Endodermal cell (in vitro differentiated cells): ENCODE results near the gene PARD6G. TPM values are rescaled to one million over a fixed set of nuclear protein-coding genes. Genes with fewer than 3 reads are reported as not detected.

ENCODE experiments used
- DNase-seq: peaks from one replicate; pipeline ENCODE4 v3.0.0-alpha.2; 2017
- H3K27ac ChIP-seq: 2 replicates; pipeline ENCODE4 v1.5.1; 2013; ENCODE audit warnings: mild to moderate bottlenecking, low read depth, low read length, moderate library complexity
- H3K27me3 ChIP-seq: 2 replicates; pipeline ENCODE4 v1.6.1; 2013; ENCODE audit warnings: mild to moderate bottlenecking, low read length, moderate library complexity; ENCODE audit not compliant: insufficient read depth, control insufficient read depth, poor library complexity, severe bottlenecking
- H3K36me3 ChIP-seq: 2 replicates; pipeline ENCODE4 v1.7.0; 2013; ENCODE audit warnings: mild to moderate bottlenecking, low read length, moderate library complexity; ENCODE audit not compliant: control insufficient read depth, insufficient read depth
- H3K4me1 ChIP-seq: one replicate; pipeline ENCODE4 v1.7.0; 2013; ENCODE audit warnings: low read length; ENCODE audit not compliant: control insufficient read depth, insufficient read depth
- H3K4me3 ChIP-seq: 2 replicates; pipeline ENCODE4 v1.5.1; 2013; ENCODE audit warnings: mild to moderate bottlenecking, low read length, moderate library complexity
- H3K9ac ChIP-seq: 2 replicates; pipeline ENCODE4 v1.6.1; 2013; ENCODE audit warnings: mild to moderate bottlenecking, low read length, moderate library complexity; ENCODE audit not compliant: poor library complexity, severe bottlenecking; ENCODE audit errors: extremely low read depth
- H3K9me3 ChIP-seq: 2 replicates; pipeline ENCODE4 v1.6.1; 2013; ENCODE audit warnings: mild to moderate bottlenecking, low read length, moderate library complexity; ENCODE audit not compliant: control insufficient read depth
- H3K27ac Mint-ChIP-seq: 2 replicates; pipeline ENCODE4 v1.8.0; 2020; ENCODE audit warnings: mixed read lengths
- H3K27me3 Mint-ChIP-seq: 2 replicates; pipeline ENCODE4 v1.8.0; 2021; ENCODE audit warnings: mild to moderate bottlenecking, mixed read lengths; ENCODE audit not compliant: insufficient read depth
- H3K36me3 Mint-ChIP-seq: 2 replicates; pipeline ENCODE4 v1.8.0; 2020; ENCODE audit warnings: low read depth, mixed read lengths
- H3K4me1 Mint-ChIP-seq: 2 replicates; pipeline ENCODE4 v1.8.0; 2020; ENCODE audit warnings: mixed read lengths
- H3K4me3 Mint-ChIP-seq: 2 replicates; pipeline ENCODE4 v1.8.0; 2020; ENCODE audit warnings: mild to moderate bottlenecking, moderate library complexity, mixed read lengths
- H3K9me3 Mint-ChIP-seq: 2 replicates; pipeline ENCODE4 v1.8.0; 2020; ENCODE audit warnings: mild to moderate bottlenecking, mixed read lengths
- WGBS, 2 experiments: methylation state at CpG; one replicate each; pipeline versions ENCODE4 v1.1.5 to v1.1.7; 2013; ENCODE audit warnings: missing lambda C conversion rate in 2 of 2, mixed read lengths in 1 of 2; ENCODE audit not compliant: insufficient coverage in 1 of 2, insufficient read length in 1 of 2; 5-methylcytosine and 5-hydroxymethylcytosine counted together
- total RNA-seq, 2 donors: library from RNA; stranded (reverse); fragmentation: NEBNext Ultra II Directional in 1 of 2; extraction: Animal tissue kit (Norgen Biotek cat#: 25700) in 1 of 2; gene quantifications; 2 replicates in 1 of 2; 3 replicates in 1 of 2; pipeline ENCODE4 v1.2.1, GENCODE V29; 2021
- TF ChIP-seq, protein P1 (sequence below): fragments of 200-600 bp; sonication (generic); conservative IDR thresholded peaks from 2 replicates; pipeline ENCODE4 v1.5.0; 2021; ENCODE audit warnings: antibody characterized with exemption, mild to moderate bottlenecking

PARD6G gene
- total RNA-seq, 2 donors from 2014 or later, result 15.4 to 17.3 TPM

DNA sequence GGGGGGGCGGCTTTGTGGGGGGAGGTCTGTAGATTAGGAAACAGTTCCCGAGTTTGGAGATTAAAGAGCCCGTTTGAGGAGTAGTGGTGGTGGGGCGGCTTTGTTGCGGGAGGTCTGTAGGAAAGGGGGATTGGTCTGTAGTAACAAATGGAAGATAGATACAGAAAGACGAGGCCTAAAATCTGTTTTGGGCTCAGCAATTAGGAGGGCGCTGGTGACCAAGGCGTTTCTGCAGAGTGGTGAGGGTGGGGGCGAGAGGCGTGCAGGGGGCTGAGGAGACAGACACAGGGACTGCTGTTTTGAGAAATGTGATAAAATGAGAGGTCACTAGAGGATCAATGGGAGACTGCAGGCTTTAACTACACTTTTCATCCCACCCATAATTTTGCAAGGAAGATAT, 139.9 kb downstream of the PARD6G start:
- WGBS, 2 experiments, result 89% methylated on average over 10 of the region's 10 CpGs; no CpG with 5 or more reads in 1 of the 2 experiments
- TF ChIP-seq, protein P1, sequence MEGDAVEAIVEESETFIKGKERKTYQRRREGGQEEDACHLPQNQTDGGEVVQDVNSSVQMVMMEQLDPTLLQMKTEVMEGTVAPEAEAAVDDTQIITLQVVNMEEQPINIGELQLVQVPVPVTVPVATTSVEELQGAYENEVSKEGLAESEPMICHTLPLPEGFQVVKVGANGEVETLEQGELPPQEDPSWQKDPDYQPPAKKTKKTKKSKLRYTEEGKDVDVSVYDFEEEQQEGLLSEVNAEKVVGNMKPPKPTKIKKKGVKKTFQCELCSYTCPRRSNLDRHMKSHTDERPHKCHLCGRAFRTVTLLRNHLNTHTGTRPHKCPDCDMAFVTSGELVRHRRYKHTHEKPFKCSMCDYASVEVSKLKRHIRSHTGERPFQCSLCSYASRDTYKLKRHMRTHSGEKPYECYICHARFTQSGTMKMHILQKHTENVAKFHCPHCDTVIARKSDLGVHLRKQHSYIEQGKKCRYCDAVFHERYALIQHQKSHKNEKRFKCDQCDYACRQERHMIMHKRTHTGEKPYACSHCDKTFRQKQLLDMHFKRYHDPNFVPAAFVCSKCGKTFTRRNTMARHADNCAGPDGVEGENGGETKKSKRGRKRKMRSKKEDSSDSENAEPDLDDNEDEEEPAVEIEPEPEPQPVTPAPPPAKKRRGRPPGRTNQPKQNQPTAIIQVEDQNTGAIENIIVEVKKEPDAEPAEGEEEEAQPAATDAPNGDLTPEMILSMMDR, result no peak
- Mint-ChIP-seq H3K4me3 (no peak overlapping the region), H3K27me3 (no peaks in the 10 kb centered on the region), H3K27ac (no peak overlapping the region), H3K4me1 (peaks cover 43% of the 10 kb centered on the region), H3K36me3 (peaks cover 3% of the 10 kb centered on the region), H3K9me3 (no peaks in the 10 kb centered on the region)
- no peak overlapping the region for H3K4me3 ChIP-seq
- H3K9me3 ChIP-seq, result peaks cover 4% of the 10 kb centered on the region
- peaks cover 8% of the 10 kb centered on the region for H3K36me3 ChIP-seq
- H3K9ac ChIP-seq, result no peak overlapping the region
- no peaks in the 10 kb centered on the region for H3K27me3 ChIP-seq
- H3K27ac ChIP-seq, result no peak overlapping the region
- DNase-seq, result no peak
- peaks cover 13% of the 10 kb centered on the region for H3K4me1 ChIP-seq

Other genes with a start within 250 kb of the PARD6G start
- 10 to 100 TPM; 16.6 to 27.6 TPM for gene RBFA, start 213.1 kb downstream of the PARD6G start, total RNA-seq
- gene ADNP2, start 138.3 kb downstream of the PARD6G start, total RNA-seq, result 10 to 100 TPM; 38.4 to 51.0 TPM